Measurements from ENCODE around the gene ANKS1A.

Gene ANKS1A

DNA sequence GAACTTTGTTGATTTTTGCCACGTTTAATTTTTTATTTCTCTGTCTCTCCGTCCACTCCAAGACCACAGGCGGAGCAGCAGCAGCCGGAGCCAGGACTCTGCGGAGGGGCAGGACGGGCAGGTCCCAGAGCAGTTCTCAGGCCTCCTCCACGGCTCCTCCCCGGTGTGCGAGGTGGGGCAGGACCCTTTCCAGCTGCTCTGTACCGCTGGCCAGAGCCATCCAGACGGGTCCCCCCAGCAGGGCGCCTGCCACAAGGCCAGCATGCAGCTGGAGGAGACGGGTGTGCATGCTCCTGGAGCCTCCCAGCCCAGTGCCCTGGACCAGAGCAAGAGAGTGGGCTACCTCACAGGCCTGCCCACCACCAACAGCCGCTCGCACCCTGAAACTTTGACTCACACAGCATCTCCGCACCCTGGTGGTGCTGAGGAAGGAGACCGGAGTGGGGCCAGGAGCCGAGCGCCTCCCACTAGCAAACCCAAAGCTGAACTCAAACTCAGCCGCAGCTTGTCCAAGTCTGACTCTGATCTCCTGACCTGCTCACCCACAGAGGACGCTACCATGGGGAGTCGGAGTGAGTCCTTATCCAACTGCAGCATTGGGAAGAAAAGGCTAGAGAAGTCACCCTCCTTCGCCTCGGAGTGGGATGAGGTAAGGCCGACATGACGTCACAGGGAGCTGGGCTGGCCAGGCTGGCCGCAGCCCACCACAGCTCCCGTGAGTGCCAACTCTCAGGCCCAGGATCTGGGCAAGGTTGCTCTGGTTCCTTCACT is 128.5 kb downstream of the ANKS1A start:
- DNase-seq (ENCODE audit: low read depth in 1 of 2, low spot score in 1 of 2) = no peak

DNA sequence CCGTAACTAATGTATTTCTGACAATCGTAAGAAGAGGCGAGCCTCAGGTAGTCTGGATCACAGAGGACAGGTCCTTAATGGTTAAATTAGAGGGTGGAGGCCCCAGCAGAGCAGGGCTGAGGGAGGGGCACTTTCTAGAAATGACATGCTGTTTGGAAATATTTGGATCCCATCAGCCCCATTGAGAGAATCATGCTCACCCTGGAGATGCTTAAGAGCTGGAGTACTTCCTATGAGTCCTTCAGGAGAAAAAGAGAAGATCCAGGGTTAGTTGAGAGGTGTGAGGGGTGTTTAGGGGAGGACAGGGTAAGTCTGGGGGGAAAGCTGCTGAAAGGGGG is 129.1 kb downstream of the ANKS1A start:
- DNase-seq (ENCODE audit: low read depth in 1 of 2, low spot score in 1 of 2) = no peak

DNA sequence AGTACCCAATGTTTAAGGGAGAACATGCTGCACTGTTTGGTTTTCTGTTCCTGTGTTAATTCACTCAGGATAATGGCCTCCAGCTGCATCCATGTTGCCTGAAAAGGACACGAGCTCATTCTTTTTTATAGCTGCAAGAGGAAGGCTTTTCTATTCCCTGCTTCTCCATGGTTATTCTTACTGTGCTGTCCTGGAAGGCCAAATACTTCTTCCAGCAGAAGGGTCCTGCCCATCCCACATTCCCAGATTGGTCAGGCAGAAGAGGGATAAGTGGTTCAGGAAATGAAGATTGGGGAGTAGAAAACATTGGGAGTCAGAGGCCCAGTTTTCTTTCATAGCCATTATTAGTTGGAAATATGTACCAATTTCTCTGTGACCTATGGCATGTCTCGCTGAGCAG is 129.7 kb downstream of the ANKS1A start:
- no peak for DNase-seq (ENCODE audit: low read depth in 1 of 2, low spot score in 1 of 2)

DNA sequence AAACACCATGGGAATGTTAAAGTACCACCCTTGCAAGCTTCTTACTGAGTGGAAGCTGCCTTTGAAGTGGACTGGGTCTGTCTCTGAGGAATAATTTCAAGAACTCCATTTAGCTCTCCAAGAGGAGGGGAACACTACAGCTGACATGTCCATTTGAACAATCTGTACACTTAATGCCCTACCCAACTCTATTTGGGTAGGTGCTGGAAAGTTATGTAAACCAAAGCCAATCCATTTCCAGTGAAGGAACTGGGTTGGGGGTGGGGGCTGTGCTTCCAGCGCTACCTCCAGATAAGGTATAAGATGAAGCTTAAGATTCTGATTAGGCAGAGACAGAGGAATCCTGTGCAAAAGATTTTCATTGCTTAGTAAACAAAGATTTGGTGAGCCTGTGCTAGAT is 130.1 kb downstream of the ANKS1A start:
- no peak for DNase-seq (ENCODE audit: low read depth in 1 of 2, low spot score in 1 of 2)

DNA sequence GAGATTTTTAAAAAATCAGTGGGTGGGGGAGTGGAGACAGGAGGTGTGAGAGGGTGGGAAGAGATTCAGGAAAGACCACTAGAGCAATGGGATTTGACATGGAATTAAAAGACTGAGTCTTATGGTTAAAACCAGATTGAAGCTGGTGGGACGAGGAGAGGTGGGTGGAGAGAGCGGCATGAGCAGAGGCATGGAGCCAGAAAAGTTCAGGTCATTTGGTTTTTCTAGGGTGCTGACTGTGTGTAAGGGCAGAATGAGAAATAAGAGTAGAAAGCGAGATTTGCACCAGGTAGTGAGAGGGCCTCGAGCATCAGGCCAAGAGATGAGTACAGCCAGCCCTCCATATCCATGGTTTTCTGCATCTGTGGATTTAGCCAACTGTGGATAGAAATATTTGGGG is 130.8 kb downstream of the ANKS1A start:
- no peak for DNase-seq (ENCODE audit: low read depth in 1 of 2, low spot score in 1 of 2)

DNA sequence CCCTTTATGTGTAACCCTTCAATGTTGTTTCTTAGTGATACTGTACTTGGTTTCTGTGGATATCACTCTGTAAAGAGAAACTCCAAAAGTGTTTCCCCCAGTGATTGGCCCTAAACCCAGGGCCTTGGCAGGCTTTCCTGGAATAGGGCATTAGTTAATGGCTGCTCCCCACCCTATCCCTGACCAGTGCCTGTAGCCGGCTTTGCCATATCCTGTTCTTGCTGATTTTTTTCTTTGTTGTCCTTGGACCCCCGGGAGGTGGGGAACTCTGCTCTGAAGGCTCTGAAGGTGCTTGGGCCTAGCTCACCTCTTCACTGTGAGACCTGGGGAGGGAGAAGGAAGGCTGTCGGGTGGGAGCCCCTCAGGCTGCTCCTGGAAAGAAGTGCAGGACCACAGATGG is 131.9 kb downstream of the ANKS1A start:
- no peak for DNase-seq (ENCODE audit: low read depth in 1 of 2, low spot score in 1 of 2)

DNA sequence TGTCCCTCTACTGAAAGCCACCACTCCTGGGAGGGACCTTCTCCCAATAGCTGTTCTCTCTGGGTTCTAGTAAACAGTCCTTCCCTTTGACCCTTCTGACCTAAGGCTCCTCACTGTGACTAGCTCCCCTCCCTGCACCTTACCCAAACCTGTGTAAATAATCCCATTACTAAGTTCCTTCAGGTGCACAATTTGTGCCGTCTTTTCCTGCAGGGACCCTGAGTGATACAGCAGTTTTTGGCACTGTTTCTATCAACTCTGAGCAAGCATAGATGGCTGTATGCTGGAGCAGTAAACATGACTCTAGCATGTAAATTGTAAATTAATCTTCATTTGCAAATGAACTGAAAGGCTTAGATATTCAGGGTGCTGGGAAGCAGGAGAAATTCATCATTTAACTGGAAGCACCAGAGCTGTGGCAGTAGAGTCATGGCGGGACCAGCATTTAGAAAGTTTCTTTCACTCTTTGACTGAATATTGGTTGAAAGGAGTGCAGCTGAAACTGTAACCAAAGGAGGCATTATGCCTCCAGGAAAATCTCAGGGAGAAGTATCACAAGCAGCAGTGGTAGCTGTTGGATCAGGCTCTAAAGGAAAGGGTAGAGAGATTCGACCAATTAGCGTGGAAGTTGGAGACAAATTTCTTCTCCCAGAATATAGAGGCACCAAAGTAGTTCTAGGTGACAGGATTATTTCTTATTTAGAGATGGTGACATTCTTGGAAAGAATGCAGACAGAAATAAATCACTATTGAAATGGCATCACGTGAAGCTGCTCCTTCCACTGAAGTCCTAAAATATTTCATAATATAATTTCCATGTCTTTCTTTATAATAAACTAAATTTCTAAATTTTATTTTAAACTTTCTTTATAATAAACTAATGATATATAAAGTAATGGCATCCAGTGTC is 134.3 kb downstream of the ANKS1A start:
- no peak for DNase-seq (ENCODE audit: low read depth in 1 of 2, low spot score in 1 of 2)

DNA sequence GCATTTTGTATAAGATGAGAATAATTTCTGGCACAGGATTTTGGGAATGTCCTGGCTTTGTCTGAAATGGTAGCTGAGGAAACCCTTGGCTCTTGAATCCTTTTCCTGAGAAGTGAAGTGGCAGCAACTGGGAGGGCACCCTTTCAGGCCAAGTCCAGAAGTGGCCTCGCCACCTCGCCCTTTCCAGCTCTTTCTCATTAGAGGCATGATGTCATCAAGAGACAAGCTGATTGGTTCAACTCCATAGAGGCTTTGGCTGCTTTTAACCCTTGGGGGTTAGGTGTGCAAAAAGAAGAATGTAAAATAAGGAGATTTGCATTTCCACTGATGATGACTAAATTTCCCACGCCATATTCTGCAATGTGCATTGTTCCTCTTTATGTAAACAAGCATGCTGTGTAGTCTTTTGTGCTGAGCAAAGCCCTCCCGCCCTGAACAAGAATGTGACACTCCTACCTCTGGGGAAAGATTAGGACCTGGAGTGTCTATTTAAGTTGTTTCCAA is 135.5 kb downstream of the ANKS1A start:
- DNase-seq (ENCODE audit: low read depth in 1 of 2, low spot score in 1 of 2) = no peak

DNA sequence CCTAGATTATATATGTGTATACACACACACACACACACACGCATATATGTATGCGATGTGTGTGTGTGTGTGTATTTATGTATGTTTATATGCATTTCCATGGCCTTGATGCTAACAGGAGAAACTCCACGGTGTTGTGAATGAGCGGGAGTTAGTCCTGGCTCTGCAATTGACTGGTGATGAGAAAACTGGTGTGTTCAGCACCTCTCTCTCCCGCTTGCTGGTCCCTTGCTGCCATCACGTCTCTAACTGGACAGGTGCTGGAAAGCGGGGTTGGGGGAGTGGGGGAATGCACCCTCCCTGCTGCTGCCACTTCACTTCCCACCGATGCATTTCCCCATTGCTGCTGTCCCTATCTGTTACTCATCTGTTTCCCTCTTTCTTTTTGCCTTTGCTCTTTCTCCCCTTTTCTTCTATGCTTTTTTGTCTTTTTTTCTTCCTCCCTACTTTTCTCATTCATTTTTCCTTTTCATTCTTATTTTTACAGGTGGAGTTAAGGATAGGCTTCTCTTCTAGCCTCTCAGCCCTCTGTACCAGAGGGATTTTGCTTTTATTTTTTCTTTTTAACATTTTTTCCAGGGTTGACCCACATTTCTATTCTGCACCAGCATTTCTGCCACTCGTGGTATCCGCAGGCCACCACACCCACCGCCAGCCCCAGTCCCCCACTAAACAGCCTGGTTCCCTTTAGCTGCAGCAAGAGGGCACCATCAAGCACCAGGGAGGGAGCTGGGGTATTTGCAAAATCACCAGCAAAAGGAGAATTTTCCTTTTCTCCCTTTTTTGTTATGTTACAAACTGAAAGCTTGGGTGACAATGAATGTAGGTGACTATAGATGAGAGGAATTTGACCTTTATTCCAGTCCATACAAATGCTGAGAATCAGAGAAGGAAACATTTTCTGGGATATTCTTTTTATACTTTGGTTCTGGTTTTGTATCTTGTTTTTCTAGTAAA is 136.5 kb downstream of the ANKS1A start:
- DNase-seq (ENCODE audit: low read depth in 1 of 2, low spot score in 1 of 2) = no peak

DNA sequence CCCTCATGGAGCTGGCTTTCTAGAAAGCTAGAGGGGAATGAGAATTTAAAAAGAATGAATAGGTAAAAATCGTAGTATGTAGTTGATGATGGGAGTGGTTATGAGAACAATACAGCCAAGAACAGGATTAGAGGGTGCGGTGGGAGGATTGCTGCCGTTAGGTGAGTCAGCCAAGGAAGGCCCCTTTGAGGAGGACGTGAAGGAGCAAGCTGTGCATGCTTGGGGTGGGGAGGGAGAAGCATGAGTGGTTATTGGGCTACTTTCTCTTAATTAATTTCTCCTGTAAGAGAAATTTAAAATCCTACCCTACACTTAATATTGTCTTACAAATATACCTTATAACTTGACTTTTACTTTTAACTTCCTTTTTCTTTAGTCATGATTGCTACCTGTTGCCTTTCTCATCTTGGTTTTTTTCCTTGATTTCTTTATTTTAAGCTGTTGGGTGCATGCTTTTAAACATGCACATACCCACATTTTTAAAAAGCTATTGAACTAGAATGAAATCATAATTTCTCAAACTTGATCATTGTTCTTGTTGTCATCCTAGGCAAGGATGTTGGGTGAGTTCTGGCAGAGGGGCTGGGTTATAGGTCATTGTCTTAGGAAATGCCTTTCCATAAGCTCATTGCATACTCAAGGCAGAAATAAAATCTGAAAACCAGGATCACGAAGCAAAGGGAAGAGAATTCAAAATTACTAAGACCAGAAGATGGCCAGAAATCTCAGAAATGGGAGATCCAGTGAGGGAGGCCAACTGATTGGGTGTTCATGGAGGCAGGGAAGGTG is 137.6 kb downstream of the ANKS1A start:
- no peak for DNase-seq (ENCODE audit: low read depth in 1 of 2, low spot score in 1 of 2)

DNA sequence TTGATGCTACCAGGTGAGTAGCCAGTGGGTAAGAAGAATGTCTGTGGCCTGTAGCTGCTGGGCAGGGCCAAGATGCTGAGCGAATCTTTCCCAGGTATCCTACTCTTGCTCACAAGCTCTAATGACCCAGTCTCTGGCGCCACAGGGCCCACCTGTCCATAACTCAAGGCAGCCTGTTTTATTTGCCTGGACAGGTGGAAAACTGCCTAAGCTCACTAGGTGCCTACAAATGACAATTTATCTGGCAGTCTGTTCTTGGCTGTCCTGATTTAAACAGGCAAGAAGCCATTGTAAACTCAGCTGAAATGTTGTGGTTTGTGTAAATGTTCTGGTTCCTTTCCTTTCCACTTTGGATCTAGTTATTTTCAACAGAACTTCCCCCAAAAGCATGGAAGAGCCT is 138.8 kb downstream of the ANKS1A start:
- no peak for DNase-seq (ENCODE audit: low read depth in 1 of 2, low spot score in 1 of 2)

DNA sequence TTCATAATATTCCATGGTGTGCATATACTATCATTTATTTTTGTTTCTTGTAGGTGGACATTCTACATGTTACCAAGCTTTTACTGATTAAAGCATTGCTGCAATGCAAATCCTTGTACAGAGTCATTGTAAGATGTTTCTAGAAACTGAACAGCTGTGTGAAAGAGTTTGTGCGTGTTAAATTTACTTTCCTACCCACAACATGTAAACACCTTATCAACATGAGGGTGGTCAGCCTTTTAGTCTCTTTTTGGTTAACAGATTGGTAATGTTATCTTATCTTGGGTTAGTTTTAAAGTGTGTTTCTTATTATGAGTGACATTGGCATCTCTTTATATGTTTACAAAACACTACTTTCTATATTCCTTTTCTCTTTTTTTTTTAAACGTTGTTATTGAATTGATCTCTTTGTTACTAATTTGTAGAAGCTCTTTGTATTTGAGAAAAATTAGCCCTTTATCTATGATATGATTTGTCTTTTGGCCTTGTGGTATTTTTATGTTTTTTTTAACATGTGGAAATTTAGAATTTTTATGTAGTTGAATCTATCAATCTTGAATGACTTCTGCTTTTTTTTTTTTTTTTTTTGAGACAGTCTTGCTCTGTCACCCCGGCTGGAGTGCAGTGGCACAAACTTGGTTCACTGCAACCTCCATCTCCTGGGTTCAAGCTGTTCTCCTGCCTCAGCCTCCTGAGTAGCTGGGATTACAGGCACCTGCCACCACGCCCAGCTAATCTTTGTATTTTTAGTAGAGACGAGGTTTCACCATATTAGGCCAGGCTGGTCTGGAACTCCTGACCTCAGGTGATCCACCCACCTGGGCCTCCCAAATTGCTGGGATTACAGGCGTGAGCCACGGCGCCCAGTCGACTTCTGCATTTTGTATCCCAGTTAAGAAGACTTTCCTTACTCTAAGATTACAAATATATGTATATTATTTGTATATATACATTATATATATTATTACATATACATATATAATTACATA is 140.0 kb downstream of the ANKS1A start:
- DNase-seq (ENCODE audit: low read depth in 1 of 2, low spot score in 1 of 2) = no peak

DNA sequence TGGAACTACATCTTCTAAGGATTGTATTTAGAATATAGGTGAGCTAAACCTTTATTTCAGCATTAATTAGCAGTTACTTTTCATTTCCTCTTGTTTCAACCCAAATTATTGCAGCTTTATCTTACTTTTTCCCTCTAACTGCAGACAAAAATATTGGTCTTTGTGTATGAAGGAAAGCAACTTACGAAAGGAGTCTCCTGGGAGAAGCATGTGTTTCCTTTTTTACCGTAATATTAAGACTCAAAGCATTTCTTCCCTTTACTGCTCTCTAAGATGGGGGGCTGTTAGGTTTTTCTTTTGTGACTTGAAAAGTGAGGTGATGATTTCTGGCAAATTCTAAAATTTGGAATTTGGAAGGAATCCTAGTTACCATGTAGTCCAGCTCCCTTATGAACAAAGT is 141.0 kb downstream of the ANKS1A start:
- DNase-seq (ENCODE audit: low read depth in 1 of 2, low spot score in 1 of 2) = no peak

DNA sequence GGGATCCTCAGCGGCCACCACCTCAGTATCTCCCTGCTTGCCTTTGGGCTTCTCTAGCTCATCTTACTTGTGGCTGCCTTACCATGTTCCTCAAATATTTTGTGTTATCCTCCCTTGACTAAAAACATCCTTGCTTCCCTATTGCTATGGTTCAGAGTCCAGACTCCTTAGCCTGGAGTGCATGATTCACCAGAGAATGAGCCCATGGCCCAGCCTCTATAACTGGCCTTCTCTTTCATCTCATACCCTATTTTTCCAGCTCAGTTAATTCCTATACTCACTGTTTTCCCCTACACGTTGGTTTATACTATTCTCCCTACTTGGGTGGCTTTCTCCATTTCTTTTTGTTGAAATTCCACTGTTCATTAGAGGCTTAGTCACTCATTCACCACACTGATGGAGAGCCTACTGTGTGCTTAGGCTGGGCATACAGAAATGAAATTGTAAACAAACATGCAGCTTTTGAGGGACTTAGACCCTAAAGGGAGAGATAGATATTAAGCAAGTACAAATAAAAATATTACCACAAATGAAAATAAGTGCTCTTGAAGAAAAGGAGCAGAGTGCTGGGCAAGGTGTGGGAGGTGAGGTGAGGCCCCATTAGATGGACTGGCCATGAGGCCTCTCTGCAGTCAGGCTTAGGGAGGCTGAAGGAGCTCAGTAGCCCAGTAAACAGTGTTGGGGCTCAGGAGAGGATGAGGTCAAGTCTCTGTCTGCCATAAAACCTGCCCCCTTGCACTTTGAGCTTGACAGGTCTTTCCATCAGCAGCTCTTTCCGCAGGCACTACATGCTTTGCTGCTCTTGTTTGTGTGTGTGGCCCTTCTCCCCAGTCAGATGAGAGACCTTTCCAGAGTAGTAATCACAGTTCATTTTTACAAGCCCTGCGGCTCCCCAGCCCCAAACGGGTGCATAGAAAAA is 142.8 kb downstream of the ANKS1A start:
- no peak for DNase-seq (ENCODE audit: low read depth in 1 of 2, low spot score in 1 of 2)

DNA sequence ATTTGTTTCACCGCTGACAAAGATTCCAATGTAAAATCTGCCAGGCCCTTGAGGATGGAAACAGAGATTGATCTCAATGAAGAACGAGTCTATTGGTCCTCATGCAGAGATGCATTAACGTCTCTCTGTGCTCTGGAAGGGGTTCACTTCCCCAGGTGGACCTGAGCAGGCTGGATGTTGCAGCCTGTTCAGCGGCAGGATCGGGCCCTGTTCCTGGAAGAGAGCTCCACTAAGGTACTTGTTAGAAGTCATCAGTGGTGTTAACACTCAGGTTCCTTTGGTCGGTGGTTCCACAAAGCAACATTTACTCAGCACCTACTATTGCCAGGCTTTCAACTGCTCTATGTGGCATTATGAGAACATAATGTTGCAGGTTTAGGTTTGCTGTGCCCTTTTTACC is 144.6 kb downstream of the ANKS1A start:
- DNase-seq (ENCODE audit: low read depth in 1 of 2, low spot score in 1 of 2) = no peak

DNA sequence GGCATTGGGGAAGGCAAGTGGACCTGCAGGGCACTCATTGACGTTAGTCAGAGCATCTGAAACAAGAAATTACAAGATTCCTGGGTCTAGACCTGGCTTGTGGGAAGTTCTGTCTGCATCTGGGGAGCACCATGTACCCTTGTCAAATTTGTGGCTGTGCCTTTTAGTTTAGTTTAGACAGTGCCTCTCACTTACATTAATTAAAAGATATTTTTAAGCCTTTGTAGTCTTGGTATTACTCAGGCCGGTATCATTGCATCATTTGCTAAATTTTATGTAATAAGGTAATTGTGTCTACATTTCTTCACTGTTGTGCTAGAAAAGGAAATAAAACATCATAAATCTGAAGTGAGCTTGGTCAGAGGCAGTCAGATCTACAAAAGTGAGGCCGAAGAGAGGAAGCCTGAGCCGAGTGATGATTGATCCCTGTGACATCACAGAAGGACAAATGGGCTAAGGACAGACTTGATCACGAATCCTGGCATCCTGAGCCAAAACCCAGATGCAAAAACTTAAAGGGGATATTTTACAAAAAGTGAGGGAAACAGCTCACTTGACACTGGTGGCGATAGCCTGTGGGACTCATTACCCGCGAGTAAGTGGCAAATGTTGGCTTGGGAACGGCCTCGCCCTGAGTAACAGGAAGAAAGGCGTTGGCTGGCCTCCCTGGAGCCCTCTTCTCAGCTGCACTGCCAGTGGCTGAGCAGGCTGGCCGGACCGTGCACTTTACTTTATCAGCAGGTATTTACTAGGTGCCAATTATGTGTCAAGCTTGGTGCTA is 145.5 kb downstream of the ANKS1A start:
- no peak for DNase-seq (ENCODE audit: low read depth in 1 of 2, low spot score in 1 of 2)

DNA sequence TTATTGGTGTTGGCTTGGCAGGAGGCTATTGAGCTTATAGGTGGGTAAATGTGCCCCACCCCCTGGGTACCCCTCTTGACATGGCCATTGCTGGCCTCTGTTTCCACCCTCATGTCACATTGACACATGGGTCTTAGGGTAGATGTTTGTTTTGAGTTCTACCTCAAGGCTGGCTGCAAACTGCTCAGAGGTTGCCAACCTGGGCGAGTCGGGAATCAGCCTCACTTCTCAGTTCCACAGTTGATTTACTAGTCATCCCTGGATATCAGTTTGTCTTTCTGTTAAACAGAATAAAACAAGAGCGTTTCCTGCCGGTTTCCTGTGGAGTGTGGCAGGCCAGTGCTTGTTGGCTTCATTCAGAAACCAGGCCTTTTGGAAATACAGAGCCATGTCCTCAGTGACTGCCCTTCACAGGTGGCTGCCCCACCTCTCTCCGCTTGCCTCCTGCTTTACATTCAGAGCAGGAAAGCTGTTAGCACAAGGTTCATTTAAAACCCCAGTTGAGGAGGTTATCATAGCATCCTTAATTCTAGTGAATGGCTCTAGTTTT is 146.5 kb downstream of the ANKS1A start:
- no peak for DNase-seq (ENCODE audit: low read depth in 1 of 2, low spot score in 1 of 2)
